Breast epithelium (tissue), 4 donors: ENCODE measurements around the gene PWP1. TPM values are rescaled to one million over a fixed set of nuclear protein-coding genes. Genes with fewer than 3 reads are reported as not detected.
A peak's percentile ranks its signal among the peaks of the same experiment; 100 is the strongest.

Source experiments
- DNase-seq, 2 donors: peaks; one replicate each; pipeline ENCODE4 v3.0.0-alpha.2; 2019; ENCODE audit warnings: low spot score in 2 of 2
- H3K27ac ChIP-seq, 2 donors: fragments of 200-600 bp; sonication (generic) in 1 of 2; one replicate each; pipeline ENCODE4 v1.5.1; 2016 to 2019; ENCODE audit warnings: mild to moderate bottlenecking in 1 of 2
- H3K27me3 ChIP-seq, 2 donors: fragments of 200-600 bp; sonication (generic) in 1 of 2; one replicate each; pipeline versions ENCODE4 v1.5.1 to v1.6.0; 2017 to 2019; ENCODE audit warnings: control low read depth in 1 of 2, mild to moderate bottlenecking in 1 of 2
- H3K36me3 ChIP-seq: fragments of 200-600 bp; one replicate; pipeline ENCODE4 v1.5.1; 2019
- H3K4me1 ChIP-seq, 2 donors: fragments of 200-600 bp; sonication (generic); one replicate each; pipeline ENCODE4 v1.5.1; 2016 to 2019; ENCODE audit warnings: control low read depth in 1 of 2
- H3K4me3 ChIP-seq, 3 donors: fragments of 200-600 bp; sonication (generic); 1 replicate in 2 of 3; 2 replicates in 1 of 3; pipeline ENCODE4 v1.5.1; 2016 to 2019; ENCODE audit warnings: mild to moderate bottlenecking in 3 of 3, moderate library complexity in 2 of 3
- H3K9me3 ChIP-seq, 2 donors: fragments of 200-600 bp; sonication (generic) in 1 of 2; one replicate each; pipeline ENCODE4 v1.5.1; 2016 to 2019; ENCODE audit warnings: control low read depth in 1 of 2
- POLR2A ChIP-seq: fragments of 450-650 bp; IDR thresholded peaks from one replicate; pipeline ENCODE4 v1.6.1; 2016; ENCODE audit warnings: antibody characterized with exemption, mild to moderate bottlenecking, moderate library complexity
- POLR2AphosphoS5 ChIP-seq, 3 donors: sonication (generic); formaldehyde crosslinking; IDR thresholded peaks; one replicate each; pipeline ENCODE4 v1.6.1; 2017; ENCODE audit warnings: antibody characterized with exemption in 3 of 3
- intact Hi-C: fragments of 100-400 bp; cut with DNase I; formaldehyde crosslinking; loops from one replicate; pipeline ENCODE4 v1.15.1; 2023; ENCODE audit warnings: low total_unique reads
- total RNA-seq, 3 donors: library from RNA; depleted of rRNA; stranded (reverse); fragments of >200 nt; gene quantifications; one replicate each; pipeline ENCODE4 v1.1.0, GENCODE V29; 2016
- TF ChIP-seq, protein P1 (sequence below), 3 donors: fragments of 450-650 bp; IDR thresholded peaks; one replicate each; pipeline ENCODE4 v1.5.1; 2016 to 2017; ENCODE audit warnings: antibody characterized with exemption in 3 of 3, mild to moderate bottlenecking in 3 of 3, moderate library complexity in 3 of 3

PWP1 gene
- total RNA-seq, 3 donors from 2014 or later = 78.9 to 108 (median 79.0) TPM

DNA sequence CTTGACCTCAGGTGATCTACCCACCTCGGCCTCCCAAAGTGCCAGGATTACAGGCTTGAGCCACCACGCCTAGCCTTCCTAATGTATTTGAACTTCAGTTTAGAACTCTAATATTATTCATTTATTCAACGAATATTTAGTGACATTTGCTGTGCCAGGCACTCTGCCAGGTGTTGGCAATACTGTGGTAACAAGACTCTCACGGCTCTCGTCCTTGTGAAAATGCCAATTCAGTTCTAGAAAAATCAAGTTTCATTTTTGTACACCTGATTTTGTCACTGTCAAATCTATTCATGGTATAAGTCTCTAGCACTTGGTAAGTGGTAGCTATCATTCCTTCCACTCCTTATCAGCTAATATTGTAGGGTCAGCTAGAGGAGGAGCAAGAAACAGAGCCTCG, 6.3 kb upstream of the PWP1 start:
- TF ChIP-seq POLR2A (no peak), POLR2AphosphoS5 (IDR thresholded peaks at IDR 0.05) (no peak)
- TF ChIP-seq, protein P1, sequence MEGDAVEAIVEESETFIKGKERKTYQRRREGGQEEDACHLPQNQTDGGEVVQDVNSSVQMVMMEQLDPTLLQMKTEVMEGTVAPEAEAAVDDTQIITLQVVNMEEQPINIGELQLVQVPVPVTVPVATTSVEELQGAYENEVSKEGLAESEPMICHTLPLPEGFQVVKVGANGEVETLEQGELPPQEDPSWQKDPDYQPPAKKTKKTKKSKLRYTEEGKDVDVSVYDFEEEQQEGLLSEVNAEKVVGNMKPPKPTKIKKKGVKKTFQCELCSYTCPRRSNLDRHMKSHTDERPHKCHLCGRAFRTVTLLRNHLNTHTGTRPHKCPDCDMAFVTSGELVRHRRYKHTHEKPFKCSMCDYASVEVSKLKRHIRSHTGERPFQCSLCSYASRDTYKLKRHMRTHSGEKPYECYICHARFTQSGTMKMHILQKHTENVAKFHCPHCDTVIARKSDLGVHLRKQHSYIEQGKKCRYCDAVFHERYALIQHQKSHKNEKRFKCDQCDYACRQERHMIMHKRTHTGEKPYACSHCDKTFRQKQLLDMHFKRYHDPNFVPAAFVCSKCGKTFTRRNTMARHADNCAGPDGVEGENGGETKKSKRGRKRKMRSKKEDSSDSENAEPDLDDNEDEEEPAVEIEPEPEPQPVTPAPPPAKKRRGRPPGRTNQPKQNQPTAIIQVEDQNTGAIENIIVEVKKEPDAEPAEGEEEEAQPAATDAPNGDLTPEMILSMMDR (IDR thresholded peaks at IDR 0.05) = no peak
- intact Hi-C loops = no loop called here
- DNase-seq = no peak
- H3K4me3 ChIP-seq = no peak overlapping the region
- H3K36me3 ChIP-seq = no peaks in the 10 kb centered on the region
- H3K9me3 ChIP-seq = no peaks in the 10 kb centered on the region
- peaks cover 0 to 4% of the 10 kb centered on the region in 2 donors for H3K27me3 ChIP-seq
- no peaks in the 10 kb centered on the region for H3K4me1 ChIP-seq
- H3K27ac ChIP-seq = no peak overlapping the region

DNA sequence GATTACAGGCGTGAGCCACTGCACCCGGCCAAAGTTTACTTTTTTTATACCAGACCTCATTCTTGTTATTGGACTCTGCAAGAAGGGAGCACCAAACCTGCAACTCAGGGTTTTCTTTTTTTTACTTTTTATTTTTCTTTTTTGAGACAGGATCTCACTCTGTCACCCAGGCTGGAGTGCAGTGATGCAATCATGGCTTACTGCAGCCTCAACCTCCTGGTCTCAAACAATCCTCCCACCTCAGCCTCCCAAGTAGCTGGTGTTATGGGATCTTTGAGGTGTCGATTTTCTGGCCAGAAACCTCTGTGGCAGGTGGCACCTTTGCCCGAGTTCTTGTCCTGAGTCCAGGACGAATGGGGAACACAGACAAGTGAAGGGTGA, 4.2 kb upstream of the PWP1 start:
- H3K4me3 ChIP-seq = no peak overlapping the region
- no peaks in the 10 kb centered on the region for H3K4me1 ChIP-seq
- DNase-seq = no peak
- peaks cover 0 to 4% of the 10 kb centered on the region in 2 donors for H3K27me3 ChIP-seq
- H3K9me3 ChIP-seq = no peaks in the 10 kb centered on the region
- intact Hi-C loops = loop anchor here (5.0 kb wide), 1 partner anchor 456 kb away; no protein-coding TSS in a partner anchor
- no peak overlapping the region for H3K27ac ChIP-seq
- TF ChIP-seq POLR2AphosphoS5 (IDR thresholded peaks at IDR 0.05) (no peak), POLR2A (no peak)
- TF ChIP-seq, protein P1 (IDR thresholded peaks at IDR 0.05) = no peak
- no peaks in the 10 kb centered on the region for H3K36me3 ChIP-seq

DNA sequence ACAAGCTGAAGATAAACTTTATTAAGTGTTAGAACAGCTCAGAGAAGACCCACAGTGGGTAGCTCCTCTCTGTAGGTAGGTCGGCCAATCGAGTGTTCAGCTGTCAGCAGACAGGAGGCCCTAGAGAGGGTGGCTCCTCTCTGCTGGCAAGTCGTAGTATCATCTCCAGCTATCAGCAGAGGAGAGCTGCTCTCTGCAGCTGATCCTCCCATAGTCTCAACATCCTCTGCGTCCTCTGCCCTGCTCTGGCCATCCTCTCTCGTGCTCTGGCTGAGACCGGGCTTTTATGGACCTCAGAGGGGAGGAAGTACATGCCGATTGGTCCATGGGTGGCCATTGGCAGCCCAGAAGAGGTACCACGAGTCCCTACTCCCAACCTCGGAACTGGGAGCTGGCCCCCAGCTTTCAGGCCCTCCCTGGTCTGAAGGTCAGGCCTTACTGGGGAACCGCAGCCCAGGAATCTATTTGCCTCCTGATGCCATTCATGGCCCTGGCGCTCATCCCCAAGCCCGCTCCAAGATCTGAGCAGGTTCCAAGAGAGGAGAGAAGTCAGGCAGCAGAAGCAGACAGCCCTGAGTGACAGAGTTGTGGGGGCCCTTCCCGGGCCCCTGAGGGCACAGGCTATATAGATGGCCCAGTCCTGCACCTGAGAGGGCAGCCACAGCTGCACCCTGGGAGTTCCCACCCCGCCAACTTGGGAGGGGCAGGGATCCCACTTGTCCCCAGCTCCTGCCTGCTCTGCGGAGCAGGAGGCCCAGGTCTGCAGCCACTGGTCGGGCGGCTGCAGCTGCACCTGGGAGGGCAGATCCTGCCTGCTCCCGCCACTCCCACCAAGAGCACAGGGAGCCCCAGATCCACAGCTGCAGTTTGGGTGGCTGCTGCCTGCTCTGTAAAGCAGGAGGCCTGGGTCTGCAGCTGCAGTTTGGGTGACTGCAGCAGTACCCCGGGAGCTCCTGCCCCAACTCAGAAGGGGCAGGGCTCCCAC, 3.5 kb upstream of the PWP1 start:
- no peak overlapping the region for H3K4me3 ChIP-seq
- H3K4me1 ChIP-seq = no peaks in the 10 kb centered on the region
- H3K27ac ChIP-seq = no peak overlapping the region
- H3K27me3 ChIP-seq = peaks cover 0 to 4% of the 10 kb centered on the region in 2 donors
- no peaks in the 10 kb centered on the region for H3K36me3 ChIP-seq
- H3K9me3 ChIP-seq = no peaks in the 10 kb centered on the region
- TF ChIP-seq POLR2AphosphoS5 (IDR thresholded peaks at IDR 0.05) (no peak), POLR2A (no peak)
- TF ChIP-seq, protein P1 (IDR thresholded peaks at IDR 0.05) = no peak
- intact Hi-C loops = loop anchor here (5.0 kb wide), 1 partner anchor 455 kb away; no protein-coding TSS in a partner anchor
- no peak for DNase-seq

DNA sequence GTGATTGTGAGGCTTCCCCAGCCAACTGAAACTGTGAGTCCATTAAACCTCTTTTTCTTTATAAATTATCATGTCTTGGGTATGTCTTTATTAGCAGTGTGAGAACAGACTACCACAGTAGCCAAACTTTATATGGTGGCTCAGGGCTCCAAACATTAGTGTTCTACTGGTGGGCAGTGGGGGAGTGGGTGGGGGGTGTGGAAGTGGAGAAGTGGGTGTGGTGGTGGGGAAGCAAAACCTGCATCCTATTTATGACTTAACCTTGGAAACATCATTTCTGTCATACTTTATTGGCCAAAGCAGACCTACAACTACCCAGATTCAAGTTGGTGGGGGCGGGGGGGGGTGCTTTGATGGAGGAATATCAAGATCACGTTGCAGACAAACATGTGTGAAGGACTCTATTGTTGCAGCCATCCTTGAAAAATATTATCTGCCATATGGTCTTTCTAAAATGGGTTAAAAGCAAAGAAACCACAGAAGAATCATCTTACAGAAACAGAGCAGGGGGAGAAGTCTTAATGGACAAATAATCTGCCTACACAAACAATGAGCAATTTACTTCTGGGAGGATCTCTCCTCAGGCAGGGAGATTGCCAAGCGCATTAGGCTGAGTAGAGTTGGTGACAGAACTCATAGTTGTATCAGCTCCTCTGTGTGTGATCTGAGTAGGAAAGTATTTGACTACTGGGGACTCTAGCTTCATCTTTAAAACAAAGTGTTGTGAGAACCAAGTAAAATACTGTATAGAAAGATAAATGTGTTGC, 1.4 kb upstream of the PWP1 start:
- intact Hi-C loops = loop anchor here (5.0 kb wide), 1 partner anchor 453 kb away; no protein-coding TSS in a partner anchor
- TF ChIP-seq POLR2A (no peak), POLR2AphosphoS5 (IDR thresholded peaks at IDR 0.05) (no peak)
- TF ChIP-seq, protein P1 (IDR thresholded peaks at IDR 0.05) = no peak
- Histone ChIP-seq H3K9me3 (no peaks in the 10 kb centered on the region), H3K27ac (no peak overlapping the region), H3K36me3 (no peaks in the 10 kb centered on the region), H3K4me3 (peak overlapping the region in 1 of 3 donors; percentile 95), H3K27me3 (no peaks in the 10 kb centered on the region), H3K4me1 (no peaks in the 10 kb centered on the region)
- DNase-seq = no peak
